ENCODE measurements around the gene GNG13. TPM values are rescaled to one million over a fixed set of nuclear protein-coding genes. Genes with fewer than 3 reads are reported as not detected.

GNG13 gene
- total and polyA plus RNA-seq, 7 donors: not detected

GRCh38 chr16:803754-804080 lies 3.2 kb upstream of the GNG13 start:
- H3K4me3 ChIP-seq: no peak overlapping the region
- DNase-seq (no peak), ATAC-seq (no peak)
- no peak for TF ChIP-seq CTCF (IDR thresholded peaks at IDR 0.05)
- 30 to 42% (median 40%) methylated on average over 8 of the region's 8 CpGs for WGBS, 3 donors
- H3K27ac ChIP-seq: no peak overlapping the region
- intact Hi-C loops (cut with DNase I): no loop called here
- no peaks in the 10 kb centered on the region for H3K4me1 ChIP-seq
- no peaks in the 10 kb centered on the region for H3K9me3 ChIP-seq
- H3K36me3 ChIP-seq (ENCODE audit: insufficient read depth in 1 of 2, low read depth in 1 of 2): no peaks in the 10 kb centered on the region
- H3K27me3 ChIP-seq (ENCODE audit: insufficient read depth in 3 of 3, low read length in 2 of 3): peaks cover 0 to 68% (median 42%) of the 10 kb centered on the region in 3 donors

GRCh38 chr16:802914-803753 lies 2.6 kb upstream of the GNG13 start:
- DNase-seq: no peak
- no peaks in the 10 kb centered on the region for H3K9me3 ChIP-seq
- 56 to 63% (median 56%) methylated on average over 30 to 33 of the region's 33 CpGs for WGBS, 3 donors
- intact Hi-C loops (cut with DNase I): no loop called here
- H3K4me1 ChIP-seq: no peaks in the 10 kb centered on the region
- no peak overlapping the region for H3K27ac ChIP-seq
- ATAC-seq: no peak
- H3K4me3 ChIP-seq: no peak overlapping the region
- TF ChIP-seq CTCF (IDR thresholded peaks at IDR 0.05): no peak
- H3K27me3 ChIP-seq (ENCODE audit: insufficient read depth in 3 of 3, low read length in 2 of 3): peaks cover 0 to 65% (median 39%) of the 10 kb centered on the region in 3 donors
- H3K36me3 ChIP-seq (ENCODE audit: insufficient read depth in 1 of 2, low read depth in 1 of 2): no peaks in the 10 kb centered on the region

- no peak for DNase-seq
- H3K4me1 ChIP-seq: no peaks in the 10 kb centered on the region
- no peak for TF ChIP-seq CTCF (IDR thresholded peaks at IDR 0.05)
- H3K4me3 ChIP-seq: no peak overlapping the region
- WGBS, 3 donors: 59 to 67% (median 67%) methylated on average over 6 to 7 of the region's 7 CpGs
- no peak overlapping the region for H3K27ac ChIP-seq
- ATAC-seq: no peak
- intact Hi-C loops (cut with DNase I): no loop called here
- H3K9me3 ChIP-seq: no peaks in the 10 kb centered on the region
- peaks cover 0 to 68% (median 40%) of the 10 kb centered on the region in 3 donors for H3K27me3 ChIP-seq (ENCODE audit: insufficient read depth in 3 of 3, low read length in 2 of 3)
- no peaks in the 10 kb centered on the region for H3K36me3 ChIP-seq (ENCODE audit: insufficient read depth in 1 of 2, low read depth in 1 of 2)
Observed at GRCh38 chr16:802461-802860, 1.9 kb upstream of the GNG13 start.

GRCh38 chr16:801584-802363 lies 1.2 kb upstream of the GNG13 start:
- WGBS, 3 donors: 38 to 49% (median 40%) methylated on average over 22 of the region's 22 CpGs
- ATAC-seq (no peak), DNase-seq (no peak)
- Histone ChIP-seq H3K27me3 (ENCODE audit: insufficient read depth in 3 of 3, low read length in 2 of 3) (peaks cover 0 to 62% (median 35%) of the 10 kb centered on the region in 3 donors), H3K9me3 (no peaks in the 10 kb centered on the region), H3K27ac (no peak overlapping the region), H3K4me3 (no peak overlapping the region), H3K36me3 (ENCODE audit: insufficient read depth in 1 of 2, low read depth in 1 of 2) (no peaks in the 10 kb centered on the region), H3K4me1 (no peaks in the 10 kb centered on the region)
- intact Hi-C loops (cut with DNase I): no loop called here
- TF ChIP-seq CTCF (IDR thresholded peaks at IDR 0.05): no peak

Data from psoas muscle (tissue), 8 donors.